HEK293T (cell line): ENCODE data around the gene PRR3.

Source experiments
- BHLHE40 ChIP-seq: fragments of 450-650 bp; IDR thresholded peaks from 2 replicates; pipeline ENCODE4 v1.6.1; 2016; ENCODE audit warnings: mild to moderate bottlenecking, moderate library complexity, borderline replicate concordance
- FOXK2 ChIP-seq: fragments of 450-650 bp; IDR thresholded peaks from 2 replicates; pipeline ENCODE4 v1.6.1; 2016; ENCODE audit warnings: mild to moderate bottlenecking
- FOXM1 ChIP-seq: fragments of 450-650 bp; IDR thresholded peaks from 2 replicates; pipeline ENCODE4 v1.6.1; 2017; ENCODE audit warnings: mild to moderate bottlenecking, borderline replicate concordance
- HDGF ChIP-seq: fragments of 450-650 bp; IDR thresholded peaks from 2 replicates; pipeline ENCODE4 v1.6.1; 2017; ENCODE audit warnings: antibody characterized with exemption, borderline replicate concordance
- LEF1 ChIP-seq: fragments of 450-650 bp; IDR thresholded peaks from 2 replicates; pipeline ENCODE4 v1.6.1; 2017; ENCODE audit warnings: mild to moderate bottlenecking, borderline replicate concordance
- PKNOX1 ChIP-seq: fragments of 450-650 bp; IDR thresholded peaks from 2 replicates; pipeline ENCODE4 v1.6.1; 2016
- SP1 ChIP-seq: fragments of 450-650 bp; IDR thresholded peaks from 2 replicates; pipeline ENCODE4 v1.6.1; 2017
- SUZ12 ChIP-seq: fragments of 450-650 bp; IDR thresholded peaks from 2 replicates; pipeline ENCODE4 v1.6.1; 2016; ENCODE audit warnings: mild to moderate bottlenecking

DNA sequence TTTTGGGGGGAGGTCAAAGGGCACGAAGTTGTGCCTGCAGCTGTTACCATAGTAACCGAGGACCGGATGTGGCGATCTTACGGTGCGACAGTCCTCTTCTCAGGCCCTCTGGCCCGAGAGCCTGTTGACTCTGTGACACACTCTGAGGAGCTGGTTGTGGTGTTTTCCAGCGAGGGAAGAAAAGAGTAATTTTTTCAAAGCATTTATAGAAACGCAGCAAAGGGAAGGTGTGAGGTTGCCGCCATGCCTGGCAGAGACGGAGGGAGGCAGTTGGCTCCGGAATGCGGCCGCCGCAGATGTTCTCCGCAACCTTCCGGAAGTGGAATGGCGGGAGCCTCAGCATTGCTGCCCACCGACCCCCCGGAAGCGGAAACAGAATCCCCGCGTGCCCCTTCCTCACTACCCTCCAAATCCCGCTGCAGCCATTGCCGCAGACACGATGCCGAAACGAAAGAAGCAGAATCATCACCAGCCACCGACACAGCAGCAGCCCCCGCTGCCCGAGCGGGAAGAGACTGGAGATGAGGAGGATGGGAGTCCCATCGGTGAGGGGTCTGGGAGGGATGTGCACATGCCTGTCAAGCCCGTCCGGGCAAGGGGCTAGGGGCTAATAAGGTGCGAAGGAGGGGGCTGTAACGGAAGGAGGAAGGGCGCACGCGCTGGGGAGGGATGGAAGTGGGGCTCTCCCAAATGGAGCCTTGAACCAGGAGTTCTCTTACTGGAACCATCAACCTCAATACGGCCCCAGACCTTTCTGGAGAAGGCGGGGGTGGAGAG lies at the start of gene PRR3:
- TF ChIP-seq BHLHE40 (no peak), LEF1 (no peak), FOXM1 (no peak), HDGF (no peak), SP1 (no peak), PKNOX1 (peak; percentile 36; the same call in 1 of the 2 replicates), FOXK2 (no peak), SUZ12 (no peak)
